Left cardiac atrium (tissue), 4 donors: ENCODE data around the gene DCAF10. TPM values are rescaled to one million over a fixed set of nuclear protein-coding genes. Genes with fewer than 3 reads are reported as not detected.
A peak's percentile ranks its signal among the peaks of the same experiment; 100 is the strongest.
"Not testable (repeated sequence)": the region's sequence is repeated elsewhere in the genome, so short reads cannot be mapped to it uniquely, and the experiment has no call there.

Experiments used
- ATAC-seq, 2 donors: fragments of 200-7000 bp; cut with Tn5 transposase; one replicate each; pipeline ENCODE4 v1.9.1; 2020; ENCODE audit warnings: mild to moderate bottlenecking in 2 of 2, moderate library complexity in 2 of 2
- DNase-seq: peaks from one replicate; pipeline ENCODE4 v3.0.0-alpha.2; 2020
- intact Hi-C, 2 donors: fragments of 100-400 bp; cut with DNase I; formaldehyde crosslinking; loops; one replicate each; pipeline versions ENCODE4 v1.14.1 to v1.15.1; 2022 to 2023
- total RNA-seq, 2 donors: library from RNA; stranded (reverse); fragmentation: NEBNext Ultra II Directional; extraction: Animal tissue kit (Norgen Biotek cat#: 25700); gene quantifications; one replicate each; pipeline ENCODE4 v1.2.1, GENCODE V29; 2021
- donor health status: DM: no; HTN: yes; CAD: no.
- donor health status: DM: no; HTN: yes; CAD: no; lungs with severe emphysema.
- donor health status: DM: yes; HTN: yes; CAD: no.
- donor health status: Dilated cardiomyopathy.

Gene DCAF10
- total RNA-seq, 2 donors from 2014 or later, result 19.6 to 20.0 TPM

DNA sequence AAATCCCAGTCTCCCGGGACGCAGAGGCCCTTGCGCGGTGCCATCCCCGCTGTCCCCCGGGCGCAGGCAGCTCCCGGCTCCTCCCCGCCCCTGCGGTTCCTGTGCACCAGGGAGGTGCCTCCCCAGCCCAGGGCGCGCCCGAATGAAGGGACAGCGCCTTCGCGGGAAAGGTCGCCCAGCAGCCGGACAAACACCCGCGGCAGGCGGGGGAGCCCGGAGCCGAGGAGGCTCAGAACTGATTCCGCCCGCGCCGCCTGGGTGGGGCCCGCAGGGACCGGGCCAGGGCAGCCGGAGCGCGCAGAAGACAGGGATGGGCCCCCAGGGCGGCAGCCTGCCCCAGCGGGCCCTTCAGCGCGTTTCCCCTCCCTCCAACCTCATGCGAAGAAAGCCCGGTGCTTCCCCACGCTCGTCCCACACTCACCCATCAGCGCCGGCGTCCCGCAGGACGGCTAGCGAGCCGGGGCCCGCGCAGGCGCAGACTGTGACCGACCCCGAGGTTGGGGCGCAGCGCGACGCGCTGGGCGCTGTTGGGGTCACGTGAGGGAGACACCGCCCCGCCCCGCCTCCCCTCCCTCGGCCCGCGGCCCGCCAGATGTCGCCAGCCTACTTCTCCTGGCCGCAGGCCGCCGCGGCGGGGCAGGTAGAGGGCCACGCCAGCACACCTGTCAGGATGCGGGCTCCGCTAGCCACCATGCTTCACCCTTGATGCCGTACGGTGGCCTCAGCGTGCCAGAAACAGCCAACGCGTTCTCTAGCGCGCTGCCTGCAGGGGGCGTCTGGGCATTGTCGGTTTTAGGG, 103.2 kb downstream of the DCAF10 start, which contains the start of gene SLC25A51:
Gene SLC25A51 (minus strand): TSS at position 481 of the 798 bp plus-strand sequence. CDS start 15,577 bp downstream, outside the sequence.
- peak; percentile 93 for DNase-seq
- intact Hi-C loops, result loop anchor here in 1 of 2 donors (10.0 kb wide), 1 partner anchor 461 kb away; no protein-coding TSS in a partner anchor
- ATAC-seq, result peak; percentile 92 to 96

DNA sequence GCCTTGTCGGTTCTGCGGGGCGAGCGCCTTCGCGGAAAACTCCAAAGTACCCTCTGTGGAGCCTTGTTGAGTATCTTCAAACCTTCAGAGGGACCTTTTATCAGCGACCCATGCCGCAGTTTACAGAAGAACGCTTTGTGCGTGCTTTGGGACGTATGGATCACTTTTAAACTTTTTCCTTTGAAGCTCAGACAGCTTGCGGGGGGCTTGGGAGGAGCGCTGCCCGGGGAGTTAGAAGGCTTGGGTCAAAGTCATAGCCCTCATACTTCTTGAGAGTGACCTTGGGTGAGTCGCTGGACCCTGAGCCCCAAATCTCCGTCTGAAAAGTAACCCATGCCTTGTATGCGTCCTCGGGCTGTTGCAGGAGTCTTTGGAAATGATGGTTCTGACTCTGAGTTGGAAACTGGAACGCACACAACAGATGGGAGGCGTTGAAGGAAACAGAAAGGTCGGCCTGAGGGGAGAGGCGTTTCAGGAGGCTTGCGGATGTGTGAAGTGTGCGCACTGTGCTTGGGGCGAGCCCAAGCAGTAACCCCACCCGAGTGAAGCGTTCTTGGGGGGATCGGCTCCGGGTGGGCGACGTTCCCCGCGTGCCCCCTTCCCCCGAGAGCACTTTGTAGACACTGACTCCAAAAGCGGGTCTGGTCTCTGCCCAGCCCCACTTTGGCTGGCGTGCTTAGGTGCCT, 104.0 kb downstream of the DCAF10 start:
- intact Hi-C loops, result loop anchor here in 1 of 2 donors (10.0 kb wide), 1 partner anchor 460 kb away; no protein-coding TSS in a partner anchor
- no peak for DNase-seq
- ATAC-seq, result peak; percentile 16 to 32

DNA sequence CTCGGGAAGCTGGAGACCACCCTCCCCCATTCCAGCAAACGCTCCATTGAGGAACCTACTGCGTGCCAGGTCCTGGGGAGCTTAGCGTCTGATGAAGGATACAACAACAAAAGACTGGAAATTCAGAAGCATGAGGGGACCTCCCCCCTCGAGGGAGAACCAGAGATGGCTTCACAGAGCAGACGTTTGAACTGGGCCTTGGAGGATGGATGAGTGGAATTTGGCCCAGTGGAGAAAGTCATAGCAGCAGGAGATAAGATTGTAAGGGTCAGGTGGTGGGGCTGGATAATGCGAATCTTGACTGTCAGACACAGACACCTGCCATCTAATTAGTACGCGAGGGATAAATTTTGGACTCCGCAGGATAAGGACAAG, 104.5 kb downstream of the DCAF10 start:
- DNase-seq (no peak), ATAC-seq (no peak)
- intact Hi-C loops, result loop anchor here in 1 of 2 donors (10.0 kb wide), 1 partner anchor 460 kb away; no protein-coding TSS in a partner anchor

DNA sequence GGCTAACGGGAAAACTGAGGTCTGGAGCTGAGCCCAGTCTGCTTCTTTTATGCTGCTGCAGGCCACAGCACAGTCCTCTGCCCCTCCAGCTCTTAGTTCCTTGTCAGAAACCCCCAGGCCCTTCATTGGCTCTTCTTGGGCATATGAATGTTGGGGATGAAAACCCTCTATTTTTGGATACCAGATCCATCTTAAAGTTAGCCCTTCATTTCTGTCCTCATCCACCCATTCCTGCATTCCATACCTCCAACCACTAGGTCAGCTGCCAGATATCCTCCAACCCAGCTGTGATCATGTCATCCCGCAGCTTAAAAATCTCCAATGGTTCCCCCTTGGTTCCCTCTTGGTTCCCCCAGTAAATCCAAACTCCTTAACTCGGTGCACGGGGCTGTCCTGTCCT, 105.2 kb downstream of the DCAF10 start:
- intact Hi-C loops, result loop anchor here in 1 of 2 donors (10.0 kb wide), 1 partner anchor 459 kb away; no protein-coding TSS in a partner anchor
- DNase-seq, result no peak
- no peak for ATAC-seq

DNA sequence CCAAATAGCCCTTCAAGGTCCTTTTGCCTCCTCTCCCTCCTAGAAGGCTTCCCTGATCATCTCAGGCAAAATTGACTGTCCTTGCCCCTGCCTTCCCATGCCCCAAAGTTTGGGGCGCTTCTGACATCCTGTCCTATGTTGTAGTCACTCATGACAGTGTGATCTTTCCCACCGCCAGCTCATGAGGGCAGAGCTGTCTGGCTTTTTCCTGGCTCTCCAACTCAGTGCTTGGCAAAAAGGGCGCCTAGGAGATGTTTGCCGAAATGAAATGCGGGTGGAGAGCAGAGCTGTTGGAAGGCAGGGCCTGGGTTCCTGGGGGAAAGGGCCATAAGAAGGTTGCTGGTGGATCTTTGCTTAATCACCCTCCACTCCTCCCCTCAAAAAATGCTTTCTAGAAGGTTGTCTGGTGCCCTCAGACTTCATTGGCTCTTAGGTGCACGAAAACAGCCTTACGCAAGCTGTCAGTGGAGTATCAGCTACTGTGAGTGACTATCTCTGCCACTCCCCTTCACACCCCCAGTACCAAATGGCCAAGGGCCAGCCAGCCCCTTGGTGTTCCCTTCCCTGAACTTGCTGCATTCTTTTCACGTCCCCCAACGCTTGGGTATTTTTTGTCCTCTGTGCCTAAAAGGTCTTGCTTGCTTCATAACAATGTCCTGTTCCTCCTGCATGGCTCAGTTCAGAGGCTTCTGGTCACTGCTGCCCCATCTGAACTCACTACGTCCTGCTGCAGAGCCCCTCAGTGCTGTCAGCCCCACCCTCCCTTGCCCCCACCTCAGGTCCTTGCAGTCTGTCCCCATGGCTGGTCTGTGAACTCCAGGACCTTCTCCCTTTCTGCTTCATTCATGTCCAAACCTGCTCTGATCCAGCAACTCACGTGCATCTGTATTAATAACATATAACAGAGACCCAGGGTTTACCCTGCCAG, 106.0 kb downstream of the DCAF10 start:
- intact Hi-C loops, result loop anchor here in 1 of 2 donors (10.0 kb wide), 1 partner anchor 458 kb away; no protein-coding TSS in a partner anchor
- ATAC-seq (no peak), DNase-seq (no peak)

DNA sequence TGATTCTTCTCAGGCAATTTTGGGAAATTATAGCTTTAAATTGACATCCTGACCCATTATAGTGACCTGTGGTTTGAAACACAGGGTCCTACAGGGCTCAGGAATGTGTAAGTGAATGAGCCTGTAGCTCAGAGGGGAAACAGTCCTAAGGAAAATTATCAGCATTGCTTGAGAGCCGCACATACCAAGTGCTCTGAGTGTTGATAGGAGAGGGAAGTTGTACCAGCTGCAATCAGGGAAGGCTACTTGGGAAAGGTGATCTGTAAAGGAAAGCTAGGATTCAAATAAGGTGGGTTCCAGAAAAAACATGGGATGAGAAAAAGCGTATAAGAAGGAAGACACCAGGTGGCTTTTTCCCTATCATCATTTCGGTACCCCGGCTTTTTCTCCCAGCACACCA, 107.7 kb downstream of the DCAF10 start:
- no peak for ATAC-seq
- DNase-seq, result no peak
- intact Hi-C loops, result loop anchor here in 1 of 2 donors (10.0 kb wide), 1 partner anchor 457 kb away; no protein-coding TSS in a partner anchor

DNA sequence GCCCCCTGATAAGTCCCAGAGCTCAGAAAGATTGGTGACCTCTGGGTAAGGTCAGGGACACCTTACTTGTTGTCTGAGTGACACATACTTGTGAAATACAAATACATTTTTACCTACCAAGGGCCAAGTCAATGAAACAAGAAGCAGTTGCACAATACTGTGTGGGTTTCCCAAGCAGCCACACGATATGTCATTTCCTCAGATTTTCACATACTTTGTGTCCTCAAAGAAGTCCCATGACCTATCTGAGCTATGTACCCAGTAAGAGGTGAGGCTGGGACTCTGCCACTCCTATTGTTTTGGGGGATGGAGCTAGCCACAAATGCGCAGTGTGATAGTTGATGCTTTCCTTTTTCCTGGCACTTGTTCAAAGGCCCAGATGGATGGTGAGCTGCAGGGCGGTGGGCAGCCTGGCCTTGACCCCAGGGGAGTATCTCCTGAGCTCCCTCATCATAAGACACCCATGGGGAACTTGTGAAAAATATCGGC, 108.1 kb downstream of the DCAF10 start:
- ATAC-seq (no peak), DNase-seq (no peak)
- intact Hi-C loops, result loop anchor here in 1 of 2 donors (10.0 kb wide), 1 partner anchor 456 kb away; no protein-coding TSS in a partner anchor

DNA sequence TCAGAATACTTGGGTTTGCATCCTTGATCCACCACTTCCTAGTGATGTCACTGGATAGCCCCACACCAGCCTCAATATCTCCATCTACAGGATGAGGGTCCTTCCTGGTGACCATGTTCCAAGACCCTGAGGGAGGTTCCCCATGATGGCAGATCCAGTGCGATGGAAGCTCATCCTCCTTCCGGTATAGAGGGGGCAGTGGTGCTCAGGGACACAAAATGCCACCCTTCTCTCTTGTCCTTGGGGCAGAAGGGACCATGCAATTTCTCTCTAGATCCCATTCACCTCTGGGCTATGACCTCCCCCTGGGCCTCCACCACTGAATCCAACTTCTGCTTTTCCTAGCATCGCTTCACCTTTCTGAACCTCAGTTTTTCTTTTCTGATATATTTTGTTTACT, 108.7 kb downstream of the DCAF10 start:
- no peak for ATAC-seq
- intact Hi-C loops, result loop anchor here in 1 of 2 donors (10.0 kb wide), 1 partner anchor 455 kb away; no protein-coding TSS in a partner anchor
- DNase-seq, result no peak

DNA sequence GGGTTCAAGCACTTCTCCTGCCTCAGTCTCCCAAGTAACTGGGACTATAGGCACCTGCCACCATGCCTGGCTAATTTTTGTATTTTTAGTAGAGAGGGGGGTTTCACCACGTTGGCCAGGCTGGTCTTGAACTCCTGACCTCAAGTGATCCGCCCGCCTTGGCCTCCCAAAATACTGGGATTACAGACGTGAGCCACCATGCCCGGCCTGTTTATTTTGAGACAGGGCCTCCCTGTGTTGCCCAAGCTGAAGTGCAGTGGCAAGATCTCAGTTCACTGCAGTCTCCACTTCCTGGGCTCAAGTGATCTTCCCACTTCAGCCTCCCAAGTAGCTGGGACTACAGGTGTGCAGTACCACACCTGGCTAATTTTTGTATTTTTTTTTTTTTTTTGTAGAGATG, 109.2 kb downstream of the DCAF10 start:
- not testable (repeated sequence) for DNase-seq, ATAC-seq
- intact Hi-C loops, result loop anchor here (5.0 to 10.0 kb wide), 4 partner anchors 177 to 455 kb away; no protein-coding TSS in a partner anchor

DNA sequence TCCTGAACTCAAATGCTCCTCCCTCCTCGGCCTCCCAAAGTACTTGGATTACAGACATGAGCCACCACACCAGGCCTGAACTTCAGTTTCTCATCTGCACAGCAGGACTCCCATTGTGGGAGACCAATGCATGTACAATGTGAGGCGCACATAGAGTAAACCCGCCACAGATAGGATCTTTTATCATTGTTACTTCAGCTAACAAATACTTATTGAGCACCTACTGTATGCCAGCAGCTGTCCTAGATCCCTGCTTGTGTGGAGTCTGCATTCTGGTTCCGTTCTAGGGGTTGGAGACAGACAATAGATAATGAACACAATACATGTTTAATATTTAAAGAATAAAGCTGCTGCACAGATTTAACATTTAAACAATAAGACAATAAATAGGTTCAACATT, 109.7 kb downstream of the DCAF10 start:
- no peak for DNase-seq
- intact Hi-C loops, result loop anchor here (5.0 kb wide), 3 partner anchors 177 to 452 kb away; no protein-coding TSS in a partner anchor
- no peak for ATAC-seq

DNA sequence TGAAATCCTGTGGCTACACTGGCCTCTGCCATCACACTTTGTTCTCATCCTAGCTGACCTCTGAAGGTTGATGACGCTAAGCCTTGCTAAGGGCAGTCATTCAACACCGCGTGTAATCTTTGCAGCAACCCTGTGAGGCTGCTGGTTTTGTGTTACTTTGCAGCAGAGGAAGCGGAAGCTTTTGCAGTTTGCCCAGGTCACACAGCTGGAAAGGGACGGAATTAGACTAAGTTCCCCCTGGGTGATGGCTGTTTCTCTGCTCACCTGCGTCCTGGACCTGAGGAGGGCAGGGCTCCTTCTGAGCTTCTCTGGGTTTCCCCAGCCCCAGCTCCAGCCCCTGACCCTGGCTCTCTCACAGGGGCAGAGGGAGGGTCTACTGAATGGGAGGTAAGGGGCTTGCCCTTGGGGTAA, 110.7 kb downstream of the DCAF10 start:
- ATAC-seq, result no peak
- no peak for DNase-seq
- intact Hi-C loops, result loop anchor here (5.0 kb wide), 3 partner anchors 176 to 451 kb away; no protein-coding TSS in a partner anchor

DNA sequence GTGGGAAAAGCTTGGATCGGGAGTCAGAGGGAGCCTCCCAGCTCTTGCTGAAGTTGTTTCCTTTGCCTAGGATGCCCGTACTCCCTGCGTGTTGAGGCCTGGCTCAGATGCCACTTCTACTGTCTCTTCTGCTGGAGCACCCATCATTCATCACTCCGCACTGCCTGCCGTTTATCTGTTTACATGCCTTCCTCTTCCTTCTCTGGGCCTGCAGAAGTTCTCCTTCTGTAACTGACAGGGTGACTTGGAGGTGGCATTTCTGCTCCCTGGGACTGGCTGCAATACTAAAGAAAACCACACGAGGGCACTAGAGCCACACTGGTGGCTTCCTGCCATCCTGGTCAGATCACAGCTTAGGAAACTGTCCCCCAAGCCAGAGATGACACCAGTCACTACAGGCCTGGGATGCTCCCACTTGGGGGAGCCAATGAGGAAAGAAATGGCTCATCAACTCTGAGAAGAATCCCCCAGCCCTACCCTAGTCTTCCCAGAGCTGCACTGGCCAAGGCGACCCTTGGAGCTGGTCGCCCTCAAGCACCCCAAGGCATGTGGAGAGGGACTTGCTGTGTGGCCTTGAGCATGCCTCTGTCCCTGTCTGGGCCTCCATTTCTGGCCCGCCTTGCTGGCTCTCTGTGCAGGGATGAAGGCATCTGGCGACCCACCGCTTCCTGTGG, 113.0 kb downstream of the DCAF10 start:
- peak; percentile 77 for DNase-seq
- intact Hi-C loops, result loop anchor here (2.0 to 5.0 kb wide), 4 partner anchors 174 to 449 kb away; no protein-coding TSS in a partner anchor
- peak; percentile 78 to 90 for ATAC-seq

DNA sequence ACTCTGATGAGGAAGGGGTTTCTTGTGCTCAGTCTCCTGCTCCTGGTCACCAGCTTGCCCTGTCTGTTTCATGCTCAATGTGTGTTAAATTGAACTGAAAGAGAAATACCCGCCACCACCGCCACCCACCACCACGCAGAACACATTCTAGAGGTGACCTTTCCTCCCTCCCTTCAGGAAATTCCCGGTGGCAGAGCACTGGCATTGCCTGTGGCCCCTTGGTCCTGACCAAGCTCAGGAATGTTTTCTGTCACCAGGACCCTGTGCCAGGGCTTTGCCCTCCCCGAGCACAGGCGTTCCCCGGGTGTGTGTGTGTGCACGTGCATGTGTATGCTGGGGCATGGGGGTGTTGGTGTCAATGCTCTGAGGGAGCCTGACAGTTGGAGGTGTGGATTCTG, 113.6 kb downstream of the DCAF10 start:
- DNase-seq, result no peak
- peak in 1 of 2 donors; percentile 5 for ATAC-seq

DNA sequence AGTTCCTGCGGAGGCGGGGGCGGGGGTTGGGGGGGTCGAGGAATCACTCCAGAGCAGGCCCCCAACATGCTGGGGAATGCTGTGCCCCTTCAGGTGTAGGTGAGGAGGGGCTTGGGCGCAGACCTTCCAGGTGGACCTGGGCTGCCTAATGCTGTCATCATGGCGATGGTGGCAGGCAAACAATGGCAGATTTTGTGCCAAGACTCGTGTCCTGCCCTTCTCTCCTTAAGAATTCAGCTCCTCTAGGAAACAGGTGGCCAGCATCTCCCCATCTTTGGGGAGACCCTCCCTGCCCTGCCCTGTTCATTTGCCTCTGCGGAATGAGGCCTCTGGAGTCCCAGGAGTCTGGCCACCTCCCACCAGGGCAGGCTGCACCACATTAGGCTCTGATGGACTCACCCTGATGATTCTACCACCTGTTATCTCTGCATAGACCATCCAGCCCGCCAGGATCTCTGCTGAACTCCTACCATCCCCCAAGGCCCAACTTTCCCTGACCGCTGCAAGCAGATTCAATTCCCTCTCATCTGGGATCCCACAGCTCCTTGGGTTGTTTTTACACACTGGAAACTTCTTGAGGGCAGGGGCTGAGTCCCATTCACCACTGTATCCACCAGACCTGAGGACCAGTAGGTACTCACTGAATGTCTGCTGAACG, 114.2 kb downstream of the DCAF10 start:
- DNase-seq (no peak), ATAC-seq (no peak)
- intact Hi-C loops, result loop anchor here (5.0 kb wide), 4 partner anchors 152 to 447 kb away; partner anchors contain the start of gene SHB (in 1 of the 2)

More for the DNA sequence above, 113.6 kb downstream of the DCAF10 start:
- intact Hi-C loops, result loop anchor here (5.0 kb wide), 3 partner anchors 173 to 448 kb away; no protein-coding TSS in a partner anchor

DNA sequence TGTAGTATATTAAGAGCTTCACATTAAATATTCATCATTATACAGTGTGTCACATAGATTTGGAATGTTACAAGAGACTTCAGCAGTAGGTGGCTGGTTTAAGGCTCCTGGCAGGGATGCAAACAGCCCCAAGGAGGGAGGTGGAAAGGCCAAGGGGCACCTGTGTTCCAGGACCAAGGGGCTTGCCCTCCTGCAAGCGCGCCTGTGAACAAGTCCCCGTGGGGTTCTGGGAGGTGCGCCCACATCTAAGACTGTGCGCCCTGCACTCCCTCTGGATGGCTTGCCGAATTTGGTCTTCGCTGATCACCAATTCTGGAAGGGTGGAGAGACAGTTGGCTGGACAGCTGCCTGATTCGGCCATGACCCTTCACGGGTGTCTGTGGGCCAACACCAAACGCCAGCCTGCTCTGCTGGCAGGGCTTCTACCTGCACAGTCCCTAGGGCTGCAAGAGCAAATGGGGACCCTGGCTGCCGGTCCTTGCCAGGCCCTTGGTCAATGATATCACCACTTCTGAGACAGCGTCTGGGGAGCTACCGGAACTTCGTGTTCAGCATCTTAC, 115.4 kb downstream of the DCAF10 start:
- DNase-seq (no peak), ATAC-seq (no peak)
- intact Hi-C loops, result loop anchor here in 1 of 2 donors (5.0 kb wide), 1 partner anchor 151 kb away; the partner anchor contains the start of gene SHB
